Measurements from ENCODE around the gene ZNF217.

DNA sequence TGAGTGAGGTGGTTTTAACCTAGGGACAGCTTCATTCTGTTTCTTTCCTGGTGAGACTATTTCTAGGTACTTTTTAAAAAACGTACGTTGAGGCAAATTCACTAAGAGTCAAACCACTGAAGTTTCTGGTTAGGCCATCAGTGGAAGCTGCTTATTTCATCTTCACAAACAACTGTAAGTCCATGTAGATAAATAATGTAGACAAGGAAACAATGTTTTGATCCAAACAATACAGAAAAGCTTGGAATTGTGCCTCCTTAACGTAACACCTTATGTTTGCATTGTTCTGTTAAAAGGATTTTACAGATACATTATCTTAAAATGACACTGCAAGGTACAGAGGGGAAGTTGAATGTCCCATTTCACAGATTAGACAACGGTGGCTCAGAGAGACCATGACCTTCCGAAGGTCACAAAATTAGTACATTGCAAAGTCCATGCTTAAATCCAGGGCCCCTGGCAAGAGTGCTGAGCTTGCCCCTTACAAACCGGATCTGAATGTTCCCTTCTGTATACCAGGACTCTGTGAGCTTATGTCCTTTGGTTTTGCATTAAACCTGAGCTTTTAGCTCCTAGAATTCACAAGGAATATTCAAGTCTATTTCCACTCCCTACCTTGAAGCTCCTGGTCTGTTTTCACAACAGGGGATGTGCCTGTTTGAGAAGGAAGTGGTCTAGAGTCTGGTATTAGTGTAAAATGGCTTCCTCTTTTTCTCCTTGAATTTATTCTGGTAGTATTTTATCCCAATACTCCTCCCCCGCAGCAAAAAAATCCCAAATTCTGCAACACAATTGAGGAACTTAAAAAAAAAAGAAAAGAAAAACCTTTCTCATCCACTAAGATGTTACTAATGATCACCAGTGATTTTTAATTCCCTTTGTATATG, 28.9 kb upstream of the ZNF217 start:
- TF ChIP-seq POLR2A (IDR thresholded peaks at IDR 0.05) = no peak
- TF ChIP-seq, protein P1, sequence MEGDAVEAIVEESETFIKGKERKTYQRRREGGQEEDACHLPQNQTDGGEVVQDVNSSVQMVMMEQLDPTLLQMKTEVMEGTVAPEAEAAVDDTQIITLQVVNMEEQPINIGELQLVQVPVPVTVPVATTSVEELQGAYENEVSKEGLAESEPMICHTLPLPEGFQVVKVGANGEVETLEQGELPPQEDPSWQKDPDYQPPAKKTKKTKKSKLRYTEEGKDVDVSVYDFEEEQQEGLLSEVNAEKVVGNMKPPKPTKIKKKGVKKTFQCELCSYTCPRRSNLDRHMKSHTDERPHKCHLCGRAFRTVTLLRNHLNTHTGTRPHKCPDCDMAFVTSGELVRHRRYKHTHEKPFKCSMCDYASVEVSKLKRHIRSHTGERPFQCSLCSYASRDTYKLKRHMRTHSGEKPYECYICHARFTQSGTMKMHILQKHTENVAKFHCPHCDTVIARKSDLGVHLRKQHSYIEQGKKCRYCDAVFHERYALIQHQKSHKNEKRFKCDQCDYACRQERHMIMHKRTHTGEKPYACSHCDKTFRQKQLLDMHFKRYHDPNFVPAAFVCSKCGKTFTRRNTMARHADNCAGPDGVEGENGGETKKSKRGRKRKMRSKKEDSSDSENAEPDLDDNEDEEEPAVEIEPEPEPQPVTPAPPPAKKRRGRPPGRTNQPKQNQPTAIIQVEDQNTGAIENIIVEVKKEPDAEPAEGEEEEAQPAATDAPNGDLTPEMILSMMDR (IDR thresholded peaks at IDR 0.05) = no peak
- TF ChIP-seq POLR2AphosphoS5 (IDR thresholded peaks at IDR 0.05; ENCODE audit: insufficient read depth in 1 of 2, low read depth in 1 of 2) = no peak

All from vagina (tissue), 2 donors.